Small intestine (tissue), 7 donors: ENCODE measurements around the gene NCOA7. TPM values are rescaled to one million over a fixed set of nuclear protein-coding genes. Genes with fewer than 3 reads are reported as not detected.

ENCODE experiments used
- DNase-seq, 2 donors: peaks; one replicate each; pipeline versions ENCODE4 v3.0.0 to v3.0.0-alpha.2; 2013
- FAIRE-seq: peaks from 2 replicates; lab custom pipeline; 2012; peaks lifted over from hg19 to GRCh38; lab: Jason Lieb, UNC
- H3K27ac ChIP-seq, 3 donors: one replicate each; pipeline ENCODE4 v1.5.1; 2013; ENCODE audit warnings: low read length in 2 of 3, mild to moderate bottlenecking in 2 of 3, control low read depth in 1 of 3, inconsistent platforms in 1 of 3, low read depth in 1 of 3, moderate library complexity in 1 of 3
- H3K27me3 ChIP-seq, 3 donors: one replicate each; pipeline ENCODE4 v1.6.1; 2013; ENCODE audit warnings: low read length in 3 of 3, inconsistent platforms in 1 of 3; ENCODE audit not compliant: control insufficient read depth in 3 of 3, insufficient read depth in 3 of 3
- H3K36me3 ChIP-seq, 3 donors: one replicate each; pipeline ENCODE4 v1.6.1; 2013; ENCODE audit warnings: low read length in 3 of 3, inconsistent platforms in 1 of 3, low read depth in 1 of 3, mild to moderate bottlenecking in 1 of 3, moderate library complexity in 1 of 3; ENCODE audit not compliant: control insufficient read depth in 3 of 3, insufficient read depth in 2 of 3
- H3K4me1 ChIP-seq, 3 donors: one replicate each; pipeline ENCODE4 v1.6.1; 2013; ENCODE audit warnings: low read length in 2 of 3, inconsistent platforms in 1 of 3, low read depth in 1 of 3, mild to moderate bottlenecking in 1 of 3, moderate library complexity in 1 of 3; ENCODE audit not compliant: control insufficient read depth in 3 of 3, insufficient read depth in 2 of 3
- H3K4me3 ChIP-seq, 3 donors: one replicate each; pipeline ENCODE4 v1.5.1; 2013; ENCODE audit warnings: low read length in 3 of 3, control low read depth in 1 of 3, inconsistent platforms in 1 of 3, low read depth in 1 of 3, mild to moderate bottlenecking in 1 of 3, moderate library complexity in 1 of 3
- H3K9me3 ChIP-seq, 2 donors: one replicate each; pipeline ENCODE4 v1.6.1; 2013; ENCODE audit warnings: low read depth in 1 of 2, low read length in 1 of 2; ENCODE audit not compliant: control insufficient read depth in 2 of 2, insufficient read depth in 1 of 2
- WGBS, 3 donors: extraction: QIAGEN DNeasy Blood & Tissue Kit; methylation state at CpG; one replicate each; pipeline ENCODE4 v1.1.7; 2013; 5-methylcytosine and 5-hydroxymethylcytosine counted together
- polyA plus RNA-seq, 4 donors: library from polyadenylated mRNA; stranded (reverse) in 3 of 4; unstranded in 1 of 4; fragments of 200-250 nt in 3 of 4; fragments of 120-200 nt in 1 of 4; gene quantifications; one replicate each; pipeline versions ENCODE4 v1.2.1 to v1.2.3, GENCODE V29; 2013
- donor health status: healthy with polysubstance abuse.
- donor health status: control.
- donor health status: control.
- donor health status: Bipolar disorder and iron deficiency.
- donor health status: healthy.

Gene NCOA7
- polyA plus RNA-seq, 4 donors, result 10.7 to 51.0 (median 26.8) TPM

DNA sequence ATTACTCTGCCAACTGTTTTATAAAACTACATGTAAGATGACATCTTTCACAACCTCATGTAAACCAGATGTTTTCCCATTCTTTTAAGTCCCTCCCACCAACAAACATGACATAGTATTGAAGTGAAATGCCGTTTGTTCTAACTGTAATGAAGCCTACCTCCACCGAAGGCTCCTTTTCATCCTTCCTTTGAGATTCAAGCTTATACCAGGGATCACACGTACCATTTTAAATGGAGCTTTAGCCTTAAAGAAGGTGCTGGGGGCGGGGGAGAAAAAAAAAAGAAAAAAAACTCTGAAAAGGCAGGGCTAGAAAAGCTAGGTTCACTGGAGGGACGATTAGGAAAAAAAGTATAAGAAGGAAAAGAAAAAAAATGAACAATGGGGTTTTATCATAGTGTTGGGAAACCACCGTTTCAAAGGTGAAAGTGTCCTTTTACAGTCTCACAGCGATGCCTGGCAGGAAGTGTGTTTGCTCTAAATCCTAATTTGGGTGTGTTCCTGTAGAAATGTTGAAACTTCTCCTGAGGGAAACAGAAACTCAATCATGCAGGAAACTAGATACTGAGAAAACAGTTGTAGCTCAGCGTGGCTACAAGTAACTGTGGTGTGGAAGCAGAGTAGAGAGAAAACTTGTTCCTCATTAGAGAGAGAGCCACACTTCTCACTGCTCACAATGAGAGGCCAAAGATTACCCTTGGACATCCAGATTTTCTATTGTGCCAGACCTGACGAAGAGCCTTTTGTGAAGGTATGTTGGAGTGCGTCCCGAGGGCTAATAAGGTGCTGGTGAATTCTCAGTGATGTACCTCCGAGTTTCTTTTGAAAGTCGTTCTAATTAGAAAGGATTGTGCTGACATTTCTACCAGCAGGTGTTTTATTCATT, 128.2 kb downstream of the NCOA7 start:
- FAIRE-seq, result no peak

DNA sequence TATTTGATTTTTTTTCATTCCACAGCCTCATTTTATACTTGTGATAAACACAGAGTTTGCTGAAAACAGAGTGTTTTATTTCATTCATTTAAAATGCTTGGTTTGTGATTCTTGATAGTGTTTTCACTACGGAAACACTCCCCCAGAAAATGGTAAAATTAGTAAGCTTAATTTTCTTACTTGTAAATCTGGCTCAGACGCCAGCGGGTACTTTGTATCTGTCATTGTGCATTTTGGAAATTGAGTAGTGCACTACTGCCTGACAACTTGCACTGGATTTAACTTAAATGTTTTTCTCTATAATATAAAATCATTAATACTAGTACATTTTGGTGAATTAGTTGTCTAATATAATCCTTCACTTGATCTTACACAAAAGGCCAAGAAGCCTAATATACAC, 128.9 kb downstream of the NCOA7 start:
- DNase-seq (no peak), FAIRE-seq (no peak)
- H3K27me3 ChIP-seq, result no peaks in the 10 kb centered on the region
- H3K9me3 ChIP-seq, result no peaks in the 10 kb centered on the region
- peak overlapping the region; percentile 89 to 98 (median 93) for H3K27ac ChIP-seq
- H3K4me3 ChIP-seq, result peak overlapping the region; percentile 4 to 52 (median 46)
- peaks cover 14 to 33% (median 16%) of the 10 kb centered on the region in 3 donors for H3K36me3 ChIP-seq
- WGBS, 3 donors, result 6 to 47% (median 30%) methylated on average over 3 of the region's 3 CpGs
- H3K4me1 ChIP-seq, result peaks cover 4 to 30% (median 5%) of the 10 kb centered on the region in 3 donors

More for the DNA sequence above, 128.2 kb downstream of the NCOA7 start:
- H3K27ac ChIP-seq, result peak overlapping the region; percentile 89 to 98 (median 93)
- peak overlapping the region; percentile 25 to 52 (median 46) for H3K4me3 ChIP-seq
- H3K27me3 ChIP-seq, result no peaks in the 10 kb centered on the region
- H3K36me3 ChIP-seq, result peaks cover 9 to 31% (median 14%) of the 10 kb centered on the region in 3 donors
- H3K9me3 ChIP-seq, result no peaks in the 10 kb centered on the region
- H3K4me1 ChIP-seq, result peaks cover 4 to 36% (median 5%) of the 10 kb centered on the region in 3 donors
- DNase-seq, result peak; percentile 88 to 92
- WGBS, 3 donors, result 1 to 18% (median 7%) methylated on average over 13 of the region's 13 CpGs

DNA sequence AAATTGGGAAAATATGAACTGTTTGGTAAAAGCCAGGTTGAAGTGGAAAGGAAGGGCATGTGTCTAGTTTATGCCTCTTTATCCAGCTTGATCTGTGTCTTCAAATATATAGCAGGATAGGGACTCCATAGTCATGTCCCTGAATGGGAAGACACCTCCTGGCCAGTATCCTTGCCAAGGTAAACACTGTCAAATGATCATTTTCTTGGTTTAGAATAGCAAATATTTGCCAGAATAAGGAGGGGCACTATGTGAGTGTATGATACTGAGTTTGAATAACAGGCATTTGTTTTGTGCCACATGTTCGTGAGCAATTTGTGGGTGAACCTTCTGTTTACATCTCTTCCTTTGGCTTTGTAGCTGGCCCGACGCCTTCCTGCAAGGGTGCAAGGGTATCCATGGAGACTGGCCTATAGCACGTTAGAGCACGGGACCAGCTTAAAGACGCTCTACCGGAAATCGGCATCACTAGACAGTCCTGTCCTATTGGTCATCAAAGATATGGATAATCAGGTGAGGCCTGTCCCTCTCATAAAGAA, 131.6 kb downstream of the NCOA7 start:
- no peaks in the 10 kb centered on the region for H3K9me3 ChIP-seq
- no peaks in the 10 kb centered on the region for H3K27me3 ChIP-seq
- no peak overlapping the region for H3K4me3 ChIP-seq
- DNase-seq, result no peak
- FAIRE-seq, result no peak
- peaks cover 4 to 22% (median 9%) of the 10 kb centered on the region in 3 donors for H3K4me1 ChIP-seq
- peaks cover 11 to 29% (median 15%) of the 10 kb centered on the region in 3 donors for H3K36me3 ChIP-seq
- H3K27ac ChIP-seq, result no peak overlapping the region
- 56 to 81% (median 70%) methylated on average over 8 of the region's 8 CpGs for WGBS, 3 donors

DNA sequence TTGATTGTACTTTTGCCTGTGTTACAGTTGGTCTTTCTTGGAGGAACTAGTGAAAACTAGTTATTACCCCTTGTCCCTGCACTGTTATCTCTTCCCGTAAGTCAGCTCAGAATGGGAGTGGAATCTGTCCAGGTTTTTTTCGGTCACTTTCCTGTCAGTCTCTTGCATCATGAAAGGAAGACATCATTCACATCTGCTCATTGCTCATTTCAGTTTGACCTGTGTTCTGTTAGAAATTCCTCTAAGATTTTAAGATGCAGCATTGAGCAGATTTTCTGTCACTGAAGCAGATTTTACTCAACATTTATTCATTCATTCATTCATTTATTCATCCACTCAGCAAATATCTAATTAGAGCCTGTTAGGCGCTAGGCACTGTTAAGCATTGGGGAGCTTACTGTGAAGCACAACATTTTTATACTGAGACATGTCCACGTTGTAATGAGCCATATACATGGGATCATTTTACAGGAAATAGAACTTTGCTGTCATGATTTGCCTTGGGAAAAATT, 132.7 kb downstream of the NCOA7 start:
- Histone ChIP-seq H3K36me3 (peaks cover 16 to 31% (median 19%) of the 10 kb centered on the region in 3 donors), H3K27me3 (no peaks in the 10 kb centered on the region), H3K27ac (no peak overlapping the region), H3K4me1 (peaks cover 4 to 17% (median 9%) of the 10 kb centered on the region in 3 donors), H3K9me3 (no peaks in the 10 kb centered on the region), H3K4me3 (no peak overlapping the region)
- 28 to 57% (median 38%) methylated on average over 4 of the region's 4 CpGs for WGBS, 3 donors
- no peak for FAIRE-seq
- no peak for DNase-seq

DNA sequence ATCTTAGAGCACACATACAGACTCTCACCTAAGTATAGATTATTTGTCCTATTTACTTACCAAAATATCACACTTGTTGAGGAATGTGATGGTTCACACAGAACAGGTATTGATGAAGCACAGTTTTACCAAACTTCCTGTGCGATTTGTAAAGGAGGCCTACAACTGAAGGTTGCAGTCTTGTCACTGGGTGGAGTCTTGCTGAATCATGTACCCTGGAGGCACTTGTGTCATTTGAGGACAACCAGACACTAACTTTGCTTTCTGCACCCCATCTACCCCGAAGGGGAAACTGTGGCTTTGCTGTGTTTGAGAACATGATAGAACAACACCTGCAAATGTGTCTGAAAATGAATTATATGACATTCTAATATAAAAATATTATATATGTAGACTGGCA, 133.4 kb downstream of the NCOA7 start:
- no peak for FAIRE-seq

DNA sequence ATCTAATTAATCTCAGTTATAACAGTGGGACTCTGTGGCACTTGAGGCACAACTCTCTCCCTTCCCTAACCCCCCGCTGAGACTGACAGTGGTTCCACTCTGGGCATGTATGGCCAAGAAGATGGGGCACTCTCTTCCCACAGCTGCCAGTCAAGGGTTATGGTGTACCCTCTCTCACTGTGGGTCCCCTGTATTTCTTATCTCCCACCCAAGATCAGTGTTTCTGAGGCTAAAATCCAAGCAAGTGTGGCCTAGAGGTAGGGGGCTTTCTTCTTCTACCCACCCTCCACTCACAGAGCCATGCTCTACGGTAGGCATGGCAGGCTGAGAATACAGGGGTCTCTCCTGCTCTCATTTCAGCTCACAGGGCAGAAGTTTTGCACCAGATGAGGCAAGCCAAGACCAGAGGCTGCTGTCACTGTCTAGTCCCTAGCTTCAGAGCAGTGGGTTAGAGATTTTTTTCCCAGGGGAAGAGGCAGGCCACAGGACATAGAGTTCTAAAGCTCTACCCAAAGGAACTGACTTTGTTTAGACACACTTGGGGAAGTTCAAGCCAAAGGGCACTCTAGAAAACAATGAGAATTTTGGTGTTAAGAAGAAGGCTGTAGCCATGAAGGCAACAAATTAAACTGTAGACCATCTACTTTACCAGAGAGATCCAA, 134.1 kb downstream of the NCOA7 start:
- 91 to 100% (median 96%) methylated on average over 2 of the region's 2 CpGs for WGBS, 3 donors
- DNase-seq, result no peak
- peaks cover 4 to 14% (median 9%) of the 10 kb centered on the region in 3 donors for H3K4me1 ChIP-seq
- no peaks in the 10 kb centered on the region for H3K27me3 ChIP-seq
- no peak for FAIRE-seq
- H3K4me3 ChIP-seq, result no peak overlapping the region
- peaks cover 19 to 34% (median 22%) of the 10 kb centered on the region in 3 donors for H3K36me3 ChIP-seq
- peak overlapping the region in 1 of 3 donors; percentile 66 for H3K27ac ChIP-seq
- no peaks in the 10 kb centered on the region for H3K9me3 ChIP-seq

More for the DNA sequence above, 133.4 kb downstream of the NCOA7 start:
- Histone ChIP-seq H3K27me3 (no peaks in the 10 kb centered on the region), H3K36me3 (peaks cover 19 to 34% (median 22%) of the 10 kb centered on the region in 3 donors), H3K4me3 (no peak overlapping the region), H3K4me1 (peaks cover 4 to 14% (median 9%) of the 10 kb centered on the region in 3 donors), H3K27ac (no peak overlapping the region), H3K9me3 (no peaks in the 10 kb centered on the region)
- DNase-seq, result no peak
- 33 to 43% (median 33%) methylated on average over 2 of the region's 2 CpGs for WGBS, 3 donors

DNA sequence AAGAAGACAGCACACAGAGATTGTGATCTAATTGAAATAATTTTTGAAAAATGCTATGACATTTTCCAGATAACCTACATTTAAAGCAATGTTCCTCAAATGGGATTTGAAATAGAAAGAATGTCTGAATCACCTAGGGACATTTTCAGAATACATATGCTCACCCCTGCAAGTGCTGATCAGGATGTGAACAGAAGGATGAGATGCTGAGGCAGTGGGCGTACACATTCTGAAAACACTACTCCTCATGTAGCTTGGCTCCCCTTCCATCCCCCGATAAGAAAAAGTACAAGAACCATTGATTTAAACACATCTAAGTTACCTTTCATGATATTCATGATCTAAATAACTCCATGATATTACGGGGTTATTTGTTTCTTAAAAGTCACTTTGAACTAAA, 136.0 kb downstream of the NCOA7 start:
- FAIRE-seq, result no peak
- DNase-seq, result no peak
- peaks cover 21 to 28% (median 24%) of the 10 kb centered on the region in 3 donors for H3K36me3 ChIP-seq

DNA sequence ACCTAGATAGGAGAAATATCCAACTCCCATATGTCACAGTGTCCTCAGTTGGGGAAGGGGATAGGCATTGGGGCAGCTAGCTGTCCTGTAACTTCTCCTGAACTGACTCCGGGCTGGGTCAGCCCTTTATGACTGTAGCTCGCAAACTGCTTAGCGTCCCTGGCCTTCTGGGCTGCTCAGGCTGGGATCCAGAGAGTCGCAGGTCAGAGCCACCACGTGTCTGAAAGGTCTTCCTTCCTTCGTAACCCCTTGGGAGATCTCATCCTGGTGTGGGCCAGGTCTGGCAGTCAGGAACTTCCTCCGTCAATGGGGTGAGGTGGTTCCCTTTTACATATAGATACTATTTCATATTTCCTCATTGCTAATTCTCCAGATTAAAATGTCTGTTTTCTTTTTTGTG, 137.0 kb downstream of the NCOA7 start:
- 74 to 85% (median 76%) methylated on average over 7 of the region's 7 CpGs for WGBS, 3 donors
- Histone ChIP-seq H3K36me3 (peaks cover 20 to 25% (median 21%) of the 10 kb centered on the region in 3 donors), H3K27me3 (no peaks in the 10 kb centered on the region), H3K27ac (peak overlapping the region in 1 of 3 donors; percentile 49), H3K4me1 (peaks cover 4% of the 10 kb centered on the region in 3 donors), H3K9me3 (no peaks in the 10 kb centered on the region), H3K4me3 (no peak overlapping the region)
- FAIRE-seq (no peak), DNase-seq (no peak)

More for the DNA sequence above, 136.0 kb downstream of the NCOA7 start:
- Histone ChIP-seq H3K4me1 (peaks cover 4 to 14% (median 9%) of the 10 kb centered on the region in 3 donors), H3K27me3 (no peaks in the 10 kb centered on the region), H3K9me3 (no peaks in the 10 kb centered on the region), H3K4me3 (no peak overlapping the region), H3K27ac (no peak overlapping the region)
- WGBS, 3 donors, result 91 to 94% (median 92%) methylated on average over 3 of the region's 3 CpGs
